NCI-H2107 treated with DMSO at 0.1 percent for 48 hours (cell line): ENCODE data around the gene BATF.

Experiments used
- DNase-seq: peaks from one replicate; lab custom pipeline; 2025; ENCODE audit not compliant: unreplicated experiment; lab: John Stamatoyannopoulos, UW

The BATF gene

GRCh38 chr14:75531660-75532317, 9.5 kb downstream of the BATF start:
- no peak for DNase-seq

GRCh38 chr14:75533791-75534555, 11.7 kb downstream of the BATF start:
- no peak for DNase-seq

GRCh38 chr14:75535164-75535898, 13.1 kb downstream of the BATF start:
- DNase-seq, result no peak

- no peak for DNase-seq
Measured at GRCh38 chr14:75537071-75537470, 14.8 kb downstream of the BATF start.

- DNase-seq, result no peak
Measured at GRCh38 chr14:75539162-75539560, 16.9 kb downstream of the BATF start.

- DNase-seq, result no peak
Measured at GRCh38 chr14:75539561-75540478, 17.6 kb downstream of the BATF start.

GRCh38 chr14:75540479-75540851, 18.2 kb downstream of the BATF start:
- DNase-seq, result no peak

- no peak for DNase-seq
Measured at GRCh38 chr14:75542588-75543091, 20.4 kb downstream of the BATF start.

- no peak for DNase-seq
Measured at GRCh38 chr14:75543253-75543652, 21.0 kb downstream of the BATF start.

GRCh38 chr14:75543786-75544185, 21.5 kb downstream of the BATF start:
- no peak for DNase-seq

- DNase-seq, result no peak
Measured at GRCh38 chr14:75545907-75546306, 23.6 kb downstream of the BATF start.

GRCh38 chr14:75547552-75548250, 25.4 kb downstream of the BATF start:
- no peak for DNase-seq

- no peak for DNase-seq
Measured at GRCh38 chr14:75548544-75548943, 26.3 kb downstream of the BATF start.

- no peak for DNase-seq
Measured at GRCh38 chr14:75549169-75549568, 26.9 kb downstream of the BATF start.

GRCh38 chr14:75551021-75551420, 28.8 kb downstream of the BATF start:
- DNase-seq, result no peak

- no peak for DNase-seq
Measured at GRCh38 chr14:75553157-75553556, 30.9 kb downstream of the BATF start.

GRCh38 chr14:75553761-75554364, 31.6 kb downstream of the BATF start:
- no peak for DNase-seq

GRCh38 chr14:75554482-75554881, 32.2 kb downstream of the BATF start:
- no peak for DNase-seq

- DNase-seq, result no peak
Measured at GRCh38 chr14:75558440-75558839, 36.2 kb downstream of the BATF start.

- DNase-seq, result no peak
Measured at GRCh38 chr14:75559045-75559444, 36.8 kb downstream of the BATF start.
